A673 (cell line): ENCODE measurements around the gene PABPC4L.

Source experiments
- EZH2 ChIP-seq: fragments of 200-600 bp; sonication (generic); IDR thresholded peaks from 2 replicates; pipeline ENCODE4 v1.6.1; 2017; ENCODE audit warnings: borderline replicate concordance, low read depth, mild to moderate bottlenecking, mixed read lengths, antibody characterized with exemption, low read length; ENCODE audit not compliant: poor library complexity, severe bottlenecking
- TF ChIP-seq, protein P1 (sequence below): fragments of 300-800, 200-600 bp; sonication (generic); conservative IDR thresholded peaks from 2 replicates; pipeline ENCODE4 v1.5.1; 2017; ENCODE audit warnings: low read depth, mild to moderate bottlenecking, antibody characterized with exemption, low read length, moderate library complexity, mixed read lengths

GRCh38 chr4:134251322-134251721 is 49.7 kb upstream of the PABPC4L start:
- TF ChIP-seq, protein P1, sequence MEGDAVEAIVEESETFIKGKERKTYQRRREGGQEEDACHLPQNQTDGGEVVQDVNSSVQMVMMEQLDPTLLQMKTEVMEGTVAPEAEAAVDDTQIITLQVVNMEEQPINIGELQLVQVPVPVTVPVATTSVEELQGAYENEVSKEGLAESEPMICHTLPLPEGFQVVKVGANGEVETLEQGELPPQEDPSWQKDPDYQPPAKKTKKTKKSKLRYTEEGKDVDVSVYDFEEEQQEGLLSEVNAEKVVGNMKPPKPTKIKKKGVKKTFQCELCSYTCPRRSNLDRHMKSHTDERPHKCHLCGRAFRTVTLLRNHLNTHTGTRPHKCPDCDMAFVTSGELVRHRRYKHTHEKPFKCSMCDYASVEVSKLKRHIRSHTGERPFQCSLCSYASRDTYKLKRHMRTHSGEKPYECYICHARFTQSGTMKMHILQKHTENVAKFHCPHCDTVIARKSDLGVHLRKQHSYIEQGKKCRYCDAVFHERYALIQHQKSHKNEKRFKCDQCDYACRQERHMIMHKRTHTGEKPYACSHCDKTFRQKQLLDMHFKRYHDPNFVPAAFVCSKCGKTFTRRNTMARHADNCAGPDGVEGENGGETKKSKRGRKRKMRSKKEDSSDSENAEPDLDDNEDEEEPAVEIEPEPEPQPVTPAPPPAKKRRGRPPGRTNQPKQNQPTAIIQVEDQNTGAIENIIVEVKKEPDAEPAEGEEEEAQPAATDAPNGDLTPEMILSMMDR, result no peak
- no peak for TF ChIP-seq EZH2
